ENCODE measurements around the gene JPH4. TPM values are rescaled to one million over a fixed set of nuclear protein-coding genes. Genes with fewer than 3 reads are reported as not detected.
A peak's percentile ranks its signal among the peaks of the same experiment; 100 is the strongest.

The JPH4 gene
- total RNA-seq, 2 donors from 2014 or later: 0.18 to 0.91 TPM

DNA sequence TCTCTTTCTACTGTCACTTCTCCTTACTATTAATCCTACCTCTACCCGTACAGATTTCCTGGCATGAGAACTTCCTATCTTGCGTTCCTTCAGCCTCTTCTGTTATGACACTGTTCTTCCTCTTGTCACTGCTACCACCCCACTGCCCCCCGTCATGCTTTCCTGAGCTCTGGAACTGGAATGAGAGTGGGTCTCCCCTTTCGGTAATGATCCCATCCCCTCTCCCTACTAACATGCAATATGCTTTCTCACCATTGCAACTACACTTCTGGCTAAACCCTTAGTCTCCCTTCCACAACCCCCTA, 6.1 kb downstream of the JPH4 start:
- no peak for DNase-seq
- Histone ChIP-seq H3K27me3 (ENCODE audit: control insufficient read depth, insufficient read depth, low read length, poor library complexity, severe bottlenecking) (peaks cover 28% of the 10 kb centered on the region), H3K4me1 (ENCODE audit: control insufficient read depth, insufficient read depth, low read length) (peaks cover 11% of the 10 kb centered on the region), H3K9me3 (ENCODE audit: control insufficient read depth, low read length) (no peaks in the 10 kb centered on the region), H3K4me3 (ENCODE audit: low read length) (no peak overlapping the region), H3K36me3 (ENCODE audit: control insufficient read depth, insufficient read depth, low read length) (no peaks in the 10 kb centered on the region), H3K9ac (ENCODE audit: extremely low read depth, low read length, poor library complexity, severe bottlenecking) (no peak overlapping the region), H3K27ac (ENCODE audit: low read depth, low read length) (no peak overlapping the region)
- WGBS, 2 experiments (ENCODE audit: insufficient coverage in 1 of 2, insufficient read length in 1 of 2): 86 to 100% methylated on average over 3 to 4 of the region's 4 CpGs
- Mint-ChIP-seq H3K9me3 (no peaks in the 10 kb centered on the region), H3K4me1 (peaks cover 28% of the 10 kb centered on the region), H3K27ac (no peak overlapping the region), H3K4me3 (no peak overlapping the region), H3K27me3 (ENCODE audit: insufficient read depth) (peaks cover 52% of the 10 kb centered on the region), H3K36me3 (ENCODE audit: low read depth) (no peaks in the 10 kb centered on the region)
- TF ChIP-seq, protein P1, sequence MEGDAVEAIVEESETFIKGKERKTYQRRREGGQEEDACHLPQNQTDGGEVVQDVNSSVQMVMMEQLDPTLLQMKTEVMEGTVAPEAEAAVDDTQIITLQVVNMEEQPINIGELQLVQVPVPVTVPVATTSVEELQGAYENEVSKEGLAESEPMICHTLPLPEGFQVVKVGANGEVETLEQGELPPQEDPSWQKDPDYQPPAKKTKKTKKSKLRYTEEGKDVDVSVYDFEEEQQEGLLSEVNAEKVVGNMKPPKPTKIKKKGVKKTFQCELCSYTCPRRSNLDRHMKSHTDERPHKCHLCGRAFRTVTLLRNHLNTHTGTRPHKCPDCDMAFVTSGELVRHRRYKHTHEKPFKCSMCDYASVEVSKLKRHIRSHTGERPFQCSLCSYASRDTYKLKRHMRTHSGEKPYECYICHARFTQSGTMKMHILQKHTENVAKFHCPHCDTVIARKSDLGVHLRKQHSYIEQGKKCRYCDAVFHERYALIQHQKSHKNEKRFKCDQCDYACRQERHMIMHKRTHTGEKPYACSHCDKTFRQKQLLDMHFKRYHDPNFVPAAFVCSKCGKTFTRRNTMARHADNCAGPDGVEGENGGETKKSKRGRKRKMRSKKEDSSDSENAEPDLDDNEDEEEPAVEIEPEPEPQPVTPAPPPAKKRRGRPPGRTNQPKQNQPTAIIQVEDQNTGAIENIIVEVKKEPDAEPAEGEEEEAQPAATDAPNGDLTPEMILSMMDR (conservative IDR thresholded peaks at IDR 0.05): no peak

DNA sequence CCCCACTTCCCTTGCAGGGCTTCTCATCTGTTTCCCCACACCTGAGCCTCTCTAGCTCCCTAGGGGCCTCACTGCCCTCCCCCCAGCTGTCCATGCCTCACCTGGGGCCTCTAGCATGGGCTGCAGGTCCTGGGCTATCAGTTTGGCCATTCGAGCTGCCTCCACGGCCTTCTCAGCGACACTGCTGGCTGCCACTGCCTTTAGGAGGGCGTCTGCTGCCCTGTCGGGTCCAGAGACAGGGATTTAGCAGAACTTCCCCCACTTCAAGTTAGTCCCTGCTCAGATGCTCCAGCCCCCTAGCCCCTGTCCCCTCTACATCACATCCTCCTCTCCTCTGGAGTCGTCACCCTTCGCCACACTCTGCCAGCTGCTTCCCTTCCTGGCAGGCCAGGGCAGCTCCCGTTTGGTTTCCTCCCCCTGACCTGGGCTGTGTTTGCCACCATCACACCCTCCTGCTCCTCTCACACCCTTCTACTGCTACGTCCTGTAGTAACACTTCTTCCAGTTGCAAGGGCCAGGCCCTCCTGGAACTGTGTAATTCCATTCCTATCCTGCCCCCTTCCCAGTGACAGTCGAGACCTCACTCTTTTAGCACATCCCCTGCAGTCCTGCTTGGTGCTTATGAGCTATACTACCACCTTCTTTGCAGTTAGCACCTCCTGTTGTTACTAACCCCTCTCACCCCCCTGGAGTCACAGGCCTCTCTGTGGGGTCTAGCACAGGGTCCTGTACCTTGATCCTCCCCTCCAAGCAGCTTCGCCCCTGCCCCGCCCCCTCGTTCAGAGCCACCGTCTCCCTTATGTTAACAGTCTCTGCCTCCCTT, 6.7 kb downstream of the JPH4 start:
- no peaks in the 10 kb centered on the region for H3K36me3 ChIP-seq (ENCODE audit: control insufficient read depth, insufficient read depth, low read length)
- WGBS, 2 experiments (ENCODE audit: insufficient coverage in 1 of 2, insufficient read length in 1 of 2): 82 to 88% methylated on average over 12 to 14 of the region's 14 CpGs
- H3K27me3 ChIP-seq (ENCODE audit: control insufficient read depth, insufficient read depth, low read length, poor library complexity, severe bottlenecking): peaks cover 23% of the 10 kb centered on the region
- H3K9ac ChIP-seq (ENCODE audit: extremely low read depth, low read length, poor library complexity, severe bottlenecking): no peak overlapping the region
- H3K4me3 Mint-ChIP-seq: no peak overlapping the region
- H3K27ac Mint-ChIP-seq: no peak overlapping the region
- H3K36me3 Mint-ChIP-seq (ENCODE audit: low read depth): no peaks in the 10 kb centered on the region
- H3K27ac ChIP-seq (ENCODE audit: low read depth, low read length): no peak overlapping the region
- H3K9me3 Mint-ChIP-seq: no peaks in the 10 kb centered on the region
- peak; percentile 46 for DNase-seq
- H3K4me1 Mint-ChIP-seq: peaks cover 28% of the 10 kb centered on the region
- no peaks in the 10 kb centered on the region for H3K9me3 ChIP-seq (ENCODE audit: control insufficient read depth, low read length)
- H3K4me3 ChIP-seq (ENCODE audit: low read length): no peak overlapping the region
- peaks cover 11% of the 10 kb centered on the region for H3K4me1 ChIP-seq (ENCODE audit: control insufficient read depth, insufficient read depth, low read length)
- H3K27me3 Mint-ChIP-seq (ENCODE audit: insufficient read depth): peaks cover 47% of the 10 kb centered on the region
- TF ChIP-seq, protein P1 (conservative IDR thresholded peaks at IDR 0.05): no peak

GRCh38 chr14:23570806-23571483, 7.6 kb downstream of the JPH4 start:
- Histone ChIP-seq H3K27ac (ENCODE audit: low read depth, low read length) (no peak overlapping the region), H3K9me3 (ENCODE audit: control insufficient read depth, low read length) (no peaks in the 10 kb centered on the region), H3K4me3 (ENCODE audit: low read length) (no peak overlapping the region), H3K27me3 (ENCODE audit: control insufficient read depth, insufficient read depth, low read length, poor library complexity, severe bottlenecking) (peaks cover 13% of the 10 kb centered on the region), H3K9ac (ENCODE audit: extremely low read depth, low read length, poor library complexity, severe bottlenecking) (no peak overlapping the region), H3K36me3 (ENCODE audit: control insufficient read depth, insufficient read depth, low read length) (peaks cover 3% of the 10 kb centered on the region), H3K4me1 (ENCODE audit: control insufficient read depth, insufficient read depth, low read length) (peaks cover 11% of the 10 kb centered on the region)
- WGBS, 2 experiments (ENCODE audit: insufficient coverage in 1 of 2, insufficient read length in 1 of 2): 90 to 98% methylated on average over 16 to 23 of the region's 23 CpGs
- Mint-ChIP-seq H3K4me3 (no peak overlapping the region), H3K36me3 (ENCODE audit: low read depth) (peaks cover 2% of the 10 kb centered on the region), H3K9me3 (no peaks in the 10 kb centered on the region), H3K27me3 (ENCODE audit: insufficient read depth) (peaks cover 39% of the 10 kb centered on the region), H3K27ac (no peak overlapping the region), H3K4me1 (peaks cover 33% of the 10 kb centered on the region)
- TF ChIP-seq, protein P1 (conservative IDR thresholded peaks at IDR 0.05): no peak
- DNase-seq: peak; percentile 34

Data from endodermal cell (in vitro differentiated cells).